RPMI7951 (cell line): ENCODE results near the gene KDR. TPM values are rescaled to one million over a fixed set of nuclear protein-coding genes. Genes with fewer than 3 reads are reported as not detected.

Experiments
- DNase-seq: peaks from one replicate; pipeline ENCODE4 v3.0.0-alpha.2; 2012; ENCODE audit warnings: low read depth
- total RNA-seq: library from RNA; depleted of rRNA; stranded (reverse); fragments of >200 nt; shearing (Covaris generic); gene quantifications from 2 replicates; pipeline ENCODE4 v1.2.3, GENCODE V29; 2014; rRNA removed

KDR gene
- under 0.01 and 0.10 TPM in 2 replicates for total RNA-seq

- DNase-seq, result peak; percentile 3
These were observed at the start of gene KDR for GRCh38 chr4:55125087-55125721. KDR (minus strand) TSS chr4:55125595; CDS start chr4:55125293, 302 bp downstream.

- peak; percentile 54 for DNase-seq
These were observed 48.2 kb upstream of the KDR start for GRCh38 chr4:55173580-55173979.

GRCh38 chr4:55172694-55173287 lies 47.4 kb upstream of the KDR start:
- peak; percentile 18 for DNase-seq

GRCh38 chr4:55170462-55170861 lies 45.1 kb upstream of the KDR start:
- DNase-seq, result no peak

- DNase-seq, result no peak
These were observed 44.1 kb upstream of the KDR start for GRCh38 chr4:55169352-55169961.

- DNase-seq, result no peak
These were observed 37.0 kb upstream of the KDR start for GRCh38 chr4:55162396-55162795.

- DNase-seq, result no peak
These were observed 36.3 kb upstream of the KDR start for GRCh38 chr4:55161739-55162138.

- no peak for DNase-seq
These were observed 34.5 kb upstream of the KDR start for GRCh38 chr4:55159851-55160250.

- no peak for DNase-seq
These were observed 33.6 kb upstream of the KDR start for GRCh38 chr4:55158957-55159356.

- DNase-seq, result no peak
These were observed 32.3 kb upstream of the KDR start for GRCh38 chr4:55157559-55158277.

- DNase-seq, result no peak
These were observed 29.5 kb upstream of the KDR start for GRCh38 chr4:55154933-55155332.

- no peak for DNase-seq
These were observed 29.0 kb upstream of the KDR start for GRCh38 chr4:55154290-55154880.

GRCh38 chr4:55143858-55144257 lies 18.5 kb upstream of the KDR start:
- no peak for DNase-seq

GRCh38 chr4:55138367-55138766 lies 13.0 kb upstream of the KDR start:
- DNase-seq, result no peak

- no peak for DNase-seq
These were observed 11.2 kb upstream of the KDR start for GRCh38 chr4:55136634-55137033.

GRCh38 chr4:55133951-55134350 lies 8.6 kb upstream of the KDR start:
- DNase-seq, result no peak

- no peak for DNase-seq
These were observed 7.4 kb upstream of the KDR start for GRCh38 chr4:55132775-55133174.

- DNase-seq, result peak; percentile 7
These were observed 2.1 kb upstream of the KDR start for GRCh38 chr4:55127521-55127920.

GRCh38 chr4:55127053-55127452 lies 1.7 kb upstream of the KDR start:
- no peak for DNase-seq

- DNase-seq, result no peak
These were observed 557 bp upstream of the KDR start for GRCh38 chr4:55125763-55126541.

GRCh38 chr4:55124322-55125076 lies 896 bp downstream of the KDR start:
- DNase-seq, result no peak
